HG03571 (cell line): ENCODE measurements around the gene RTP5.

Source experiments
- ATAC-seq: cut with Tn5 transposase; IDR thresholded peaks from one replicate; pipeline ENCODE4 v1.9.1; 2021; ENCODE audit not compliant: unreplicated experiment

The RTP5 gene

DNA sequence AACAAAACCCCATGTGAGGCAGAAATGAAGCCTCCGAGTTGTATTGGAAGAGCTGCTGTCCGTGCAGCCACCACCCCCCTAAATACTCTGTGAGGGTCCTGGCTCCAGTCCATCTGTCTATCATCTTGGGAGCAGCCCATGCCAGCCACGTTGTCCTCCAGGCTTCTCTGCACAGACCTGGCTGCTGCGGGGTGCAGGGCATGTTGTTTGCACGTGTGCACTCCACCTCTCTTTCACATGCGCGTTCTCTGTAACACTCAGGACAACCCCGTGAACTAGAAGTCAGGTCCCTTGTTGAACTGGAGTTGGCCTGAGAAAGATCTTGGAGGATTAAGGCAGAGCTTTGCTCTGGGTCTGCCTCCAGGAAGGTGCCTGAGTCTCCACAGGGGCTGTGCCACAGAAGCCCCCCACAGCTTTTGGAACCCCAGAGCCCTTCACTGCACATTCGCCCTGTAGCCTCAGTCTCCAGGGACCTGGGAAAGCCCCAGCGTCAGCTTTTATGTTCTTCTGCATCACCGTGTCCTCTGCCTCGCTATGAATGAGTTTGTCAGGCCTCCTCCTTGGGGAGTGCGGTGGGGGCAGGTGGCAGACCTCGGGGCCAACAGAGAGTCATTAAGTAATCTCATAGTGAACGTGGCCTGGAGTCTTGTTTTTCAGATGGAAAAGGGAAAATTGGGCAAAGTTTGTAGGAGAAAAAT is 16.6 kb downstream of the RTP5 start:
- no peak for ATAC-seq

DNA sequence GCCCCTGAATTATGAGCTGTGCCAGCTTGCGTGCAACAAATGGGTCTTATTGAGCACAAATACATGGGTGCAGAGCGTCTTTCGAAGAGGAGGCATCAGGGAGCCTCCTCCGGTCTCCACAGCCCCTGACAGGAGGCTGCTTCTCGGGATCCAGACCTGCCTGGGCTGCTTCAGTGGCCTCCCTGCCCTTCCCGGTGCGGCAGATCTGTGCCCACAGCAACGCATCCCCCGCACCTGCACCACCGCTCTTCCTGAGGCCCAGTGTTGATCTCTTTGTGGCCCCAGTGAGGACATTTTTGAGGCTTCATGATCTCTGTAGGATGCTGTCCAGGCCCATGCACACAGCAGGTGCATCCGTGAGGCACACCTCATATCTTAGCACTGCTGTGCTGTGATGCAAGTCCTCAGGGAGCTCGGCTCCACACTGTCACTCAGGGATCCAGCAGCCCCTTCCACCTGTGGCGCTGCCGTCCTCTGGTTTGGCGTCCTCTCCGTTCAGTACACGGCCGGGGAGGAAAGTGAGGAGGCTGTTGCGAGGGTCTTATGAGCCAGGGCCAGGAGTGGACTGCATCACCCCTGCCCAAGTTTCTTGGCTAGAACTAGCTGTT is 17.4 kb downstream of the RTP5 start:
- ATAC-seq = no peak

DNA sequence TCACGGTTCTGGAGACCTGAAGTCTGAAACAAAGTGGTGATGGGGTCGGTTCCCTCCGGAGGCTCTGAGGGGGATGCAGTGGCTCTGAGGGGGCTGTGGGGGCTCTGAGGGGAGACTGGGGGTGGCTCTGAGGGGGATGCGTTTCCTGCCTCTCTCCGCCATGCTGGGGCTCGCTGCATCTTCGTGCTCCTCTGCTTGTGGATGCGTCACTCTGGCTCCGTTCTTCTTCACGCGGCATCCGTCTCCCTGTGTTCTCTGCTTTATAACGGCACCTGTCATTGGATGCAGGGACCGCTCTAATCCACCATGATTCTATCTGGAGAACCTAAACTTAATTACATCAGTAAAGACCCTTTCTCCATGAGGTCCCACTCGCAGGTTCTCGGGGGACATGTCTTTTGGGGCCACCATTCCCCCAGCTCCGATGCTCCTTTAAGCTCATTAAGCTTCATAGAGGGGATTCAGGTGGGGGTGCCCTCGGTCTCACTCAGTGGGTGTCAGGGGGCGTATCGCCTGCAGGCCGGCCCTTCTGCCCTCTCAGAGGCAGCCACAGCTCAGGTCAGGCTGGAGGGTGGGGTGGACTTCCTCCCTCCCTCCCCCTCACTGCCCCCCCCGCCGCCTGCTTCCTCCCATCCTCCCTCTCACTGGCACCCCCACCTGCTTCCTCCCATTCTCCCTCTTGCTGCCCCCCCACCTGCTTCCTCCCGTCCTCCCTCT is 18.4 kb downstream of the RTP5 start:
- ATAC-seq = no peak

DNA sequence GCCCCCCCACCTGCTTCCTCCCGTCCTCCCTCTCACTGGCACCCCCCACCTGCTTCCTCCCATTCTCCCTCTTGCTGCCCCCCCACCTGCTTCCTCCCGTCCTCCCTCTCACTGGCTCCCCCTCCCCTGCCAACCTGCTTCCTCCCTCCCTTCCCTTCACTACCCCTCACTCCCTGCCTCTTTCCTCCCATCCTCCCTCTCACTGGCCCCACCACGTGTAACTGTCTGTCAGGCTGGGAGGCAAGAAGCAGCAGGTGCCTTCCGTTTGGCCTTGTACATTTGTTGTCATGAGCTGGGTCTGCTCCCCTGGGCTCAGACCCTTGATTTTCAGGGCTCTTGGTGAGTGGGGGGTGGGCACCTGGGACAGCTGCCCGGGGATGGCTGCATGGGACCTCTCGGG is 19.1 kb downstream of the RTP5 start:
- no peak for ATAC-seq

DNA sequence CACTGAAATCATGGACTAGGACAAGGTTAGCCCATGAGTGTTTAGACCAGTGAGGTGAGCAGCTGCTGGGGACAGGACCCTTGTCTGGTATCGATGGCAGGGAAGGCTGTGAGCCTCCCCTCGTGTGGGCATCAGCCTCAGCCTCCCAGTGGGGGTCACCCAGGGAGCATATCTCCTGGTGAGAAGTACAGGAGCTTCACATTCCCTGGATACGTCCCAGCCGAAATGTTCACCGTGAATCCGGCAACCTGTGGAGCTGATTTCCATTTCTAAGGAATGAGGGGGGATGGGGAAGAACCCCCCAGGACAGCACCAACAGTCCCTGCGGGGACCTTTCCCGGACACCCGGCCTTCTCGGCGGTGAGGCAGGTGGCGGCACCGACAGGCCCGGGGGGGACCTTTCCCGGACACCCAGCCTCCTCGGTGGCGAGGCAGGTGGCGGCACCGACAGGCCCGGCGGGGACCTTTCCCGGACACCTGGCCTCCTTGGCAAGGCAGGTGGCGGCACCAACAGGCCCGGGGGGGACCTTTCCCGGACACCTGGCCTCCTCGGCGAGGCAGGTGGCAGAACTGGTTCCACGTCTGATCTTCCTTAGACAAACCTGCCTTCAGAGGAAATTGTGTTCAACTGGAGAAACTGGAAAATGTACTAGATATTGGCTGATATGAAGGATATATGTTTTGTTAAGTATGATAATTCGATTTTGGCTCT is 21.2 kb downstream of the RTP5 start:
- no peak for ATAC-seq

DNA sequence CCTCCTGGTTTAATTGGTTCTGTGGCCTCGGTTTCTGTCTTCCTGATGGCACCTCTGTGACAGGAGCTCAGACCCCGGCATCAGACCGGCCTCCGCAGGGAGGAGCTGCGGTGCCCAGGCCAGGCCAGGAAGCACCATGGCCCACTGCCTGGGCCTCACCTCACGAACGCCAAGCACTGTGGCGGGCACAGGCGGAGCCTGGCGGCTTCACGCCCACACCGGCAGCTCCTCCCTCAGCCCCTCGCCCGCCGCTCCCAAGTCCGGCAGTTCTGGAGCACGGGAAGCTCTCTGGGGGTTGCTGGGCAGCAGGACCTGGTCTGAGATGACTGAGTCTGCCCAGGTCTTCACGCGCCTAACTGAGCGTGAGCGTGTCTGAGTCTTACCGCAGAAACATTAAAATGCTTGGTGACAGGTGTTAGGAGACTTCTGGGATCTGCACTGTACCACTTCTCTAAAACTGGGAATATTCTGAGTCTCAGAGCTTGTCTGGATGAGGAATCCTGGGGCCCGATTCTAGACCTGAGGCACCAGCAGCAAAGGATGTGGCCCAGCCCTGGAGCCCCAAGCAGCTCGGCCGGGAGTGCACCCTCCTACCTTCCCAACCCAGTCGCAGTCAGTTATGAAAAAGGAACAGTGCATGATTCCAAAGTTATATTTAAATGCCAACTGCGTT is 21.9 kb downstream of the RTP5 start:
- ATAC-seq = no peak

DNA sequence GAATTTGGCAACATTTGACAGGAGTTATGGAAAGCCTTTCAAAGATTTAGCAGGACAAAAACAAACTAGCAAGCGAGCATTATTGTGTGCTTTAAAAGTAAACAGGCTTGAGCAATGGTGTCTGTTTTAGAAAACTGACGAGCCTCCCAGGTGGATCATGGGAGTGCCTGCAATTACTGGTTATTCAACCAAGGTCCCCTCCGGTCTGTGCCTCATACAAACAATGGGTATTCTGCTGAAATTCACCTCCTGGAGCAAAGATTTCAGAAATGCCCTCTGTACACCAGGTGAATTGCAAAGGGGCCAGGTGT is 22.4 kb downstream of the RTP5 start:
- ATAC-seq = no peak

DNA sequence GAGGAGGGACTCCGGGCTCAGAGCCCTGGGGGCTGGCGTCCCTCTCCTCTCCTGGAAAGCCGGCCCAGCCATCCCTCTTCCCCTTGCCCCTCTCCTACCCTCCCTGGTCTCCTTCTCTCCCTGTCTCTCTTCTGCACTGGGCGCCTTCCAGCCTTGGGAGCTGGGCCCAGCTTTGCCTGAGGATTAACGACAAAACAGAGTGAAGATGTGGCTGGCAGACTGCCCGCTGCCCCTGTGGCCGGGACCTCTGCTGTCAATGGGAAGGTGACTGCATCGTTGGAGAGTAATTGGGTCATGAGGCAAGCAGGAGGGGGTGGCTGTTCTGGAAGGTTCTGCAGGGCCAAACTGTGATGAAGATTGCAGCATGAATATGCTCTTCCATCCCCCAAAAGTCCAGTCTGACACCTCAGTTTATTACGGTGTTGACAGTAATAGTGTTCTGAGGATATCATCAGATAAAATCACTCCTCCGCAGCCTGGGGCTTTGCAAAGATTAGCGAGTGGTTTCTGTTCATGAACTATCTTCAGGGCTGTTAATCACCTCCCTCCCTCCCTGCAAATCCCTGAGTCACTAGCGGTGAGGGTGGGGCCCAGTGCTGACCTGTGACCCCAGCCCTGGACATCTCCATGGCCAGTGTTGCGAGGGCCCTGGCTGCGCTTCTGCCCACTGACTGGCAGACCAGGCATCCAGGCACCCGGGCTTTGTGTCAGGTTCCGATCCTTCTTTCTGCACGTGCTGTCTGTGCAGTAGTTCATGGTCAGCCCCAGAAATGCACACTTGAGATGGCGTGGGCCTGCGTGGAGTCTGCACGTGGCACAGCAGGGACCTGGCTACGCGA is 23.0 kb downstream of the RTP5 start:
- ATAC-seq = no peak

DNA sequence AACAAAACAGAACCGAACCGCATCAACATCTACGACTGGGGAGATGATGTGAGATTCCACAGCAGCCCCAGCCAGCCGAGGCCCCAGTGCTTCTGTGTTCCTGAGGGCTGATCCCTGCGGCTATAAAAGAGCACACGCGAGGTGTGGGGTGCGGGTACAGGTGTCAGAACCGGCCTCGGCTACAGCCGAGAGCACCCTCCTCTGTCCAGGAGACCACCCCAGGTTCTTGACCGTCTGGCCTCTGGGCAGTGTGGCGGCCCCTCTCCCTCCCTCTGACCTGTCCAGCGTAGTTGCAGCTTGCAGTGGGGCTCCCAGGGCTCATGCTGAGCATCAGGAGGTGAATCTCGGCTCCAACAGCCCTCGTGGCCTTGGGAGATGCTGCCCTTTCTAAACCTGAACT is 23.7 kb downstream of the RTP5 start:
- no peak for ATAC-seq

DNA sequence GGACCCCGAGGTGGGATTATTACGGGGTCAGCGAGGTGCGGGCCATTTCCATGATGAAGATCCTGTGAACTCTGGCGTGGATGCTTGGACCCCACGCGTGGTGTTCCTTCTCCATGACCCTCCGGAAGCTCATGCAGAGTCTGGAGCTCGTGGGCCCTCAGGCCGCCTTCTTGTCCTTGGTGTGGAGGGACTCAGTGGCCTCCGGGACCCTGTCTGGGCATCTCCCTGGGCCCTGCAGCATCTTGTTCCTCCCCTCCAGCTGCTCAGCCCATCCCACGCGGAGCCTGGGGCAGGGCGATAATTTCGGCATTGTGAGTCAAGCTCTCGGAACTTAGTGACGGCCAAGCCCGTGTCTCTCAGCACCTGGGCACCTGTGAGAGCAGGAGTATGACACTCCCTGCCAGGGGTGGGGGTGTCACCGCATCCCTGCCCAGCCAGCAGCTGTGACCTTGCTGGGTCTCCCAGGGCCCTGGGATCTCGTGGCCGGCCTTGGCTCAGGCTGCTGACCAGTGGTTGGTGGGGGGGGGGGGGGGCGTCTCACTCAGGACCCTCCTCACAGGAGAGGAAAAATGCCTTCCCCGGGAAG is 24.6 kb downstream of the RTP5 start:
- ATAC-seq = no peak

DNA sequence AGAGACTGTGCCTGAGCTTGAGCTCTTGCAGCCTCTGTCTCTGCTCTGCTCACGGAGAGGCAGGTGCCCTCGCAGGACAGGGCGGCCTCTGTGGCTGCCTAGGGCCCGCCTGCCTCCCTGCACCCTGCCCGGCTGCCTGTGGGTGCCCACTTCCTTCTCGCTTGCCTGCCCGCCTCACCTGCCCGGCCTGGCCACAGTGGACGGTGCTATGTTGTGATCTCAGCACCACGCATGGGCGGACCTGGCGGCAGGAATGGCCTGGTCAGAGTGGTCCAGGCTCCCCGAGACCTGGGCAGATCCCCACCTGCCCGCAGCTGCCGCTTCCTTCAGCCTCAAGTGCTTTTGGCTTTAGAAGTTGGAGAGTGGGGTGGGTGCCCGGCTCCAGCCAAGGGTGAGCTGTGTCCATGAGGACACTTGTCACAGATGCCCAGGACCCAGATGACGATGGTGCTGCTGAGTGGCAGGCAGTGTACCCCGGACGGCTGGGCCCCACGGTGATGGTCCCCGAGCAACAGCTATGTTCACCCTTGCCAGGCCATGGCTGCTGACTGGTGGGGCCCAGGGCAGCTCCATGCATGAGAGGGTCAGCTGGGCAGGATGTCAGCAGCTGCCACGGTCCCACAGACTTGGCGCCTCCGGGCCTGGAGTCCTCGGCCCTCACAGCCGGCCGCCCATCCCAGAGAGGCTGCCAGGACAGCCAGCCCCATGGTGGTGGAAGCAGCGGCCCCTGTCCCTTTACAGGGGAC is 25.3 kb downstream of the RTP5 start:
- ATAC-seq = no peak

DNA sequence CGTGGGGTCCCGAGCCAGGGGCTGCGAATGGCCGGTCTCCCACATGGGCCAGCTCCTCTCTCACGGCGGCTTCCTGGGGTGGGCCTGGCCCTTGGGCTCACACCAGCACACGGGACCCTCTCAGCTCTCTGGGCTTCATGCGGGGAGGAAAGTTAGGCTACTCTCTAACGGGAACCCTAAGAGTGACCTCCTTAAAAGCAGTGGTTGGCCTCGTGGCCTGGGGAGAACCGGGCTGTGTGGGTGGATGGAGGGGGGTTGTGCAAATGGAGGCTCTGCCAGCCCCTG is 25.8 kb downstream of the RTP5 start:
- no peak for ATAC-seq

DNA sequence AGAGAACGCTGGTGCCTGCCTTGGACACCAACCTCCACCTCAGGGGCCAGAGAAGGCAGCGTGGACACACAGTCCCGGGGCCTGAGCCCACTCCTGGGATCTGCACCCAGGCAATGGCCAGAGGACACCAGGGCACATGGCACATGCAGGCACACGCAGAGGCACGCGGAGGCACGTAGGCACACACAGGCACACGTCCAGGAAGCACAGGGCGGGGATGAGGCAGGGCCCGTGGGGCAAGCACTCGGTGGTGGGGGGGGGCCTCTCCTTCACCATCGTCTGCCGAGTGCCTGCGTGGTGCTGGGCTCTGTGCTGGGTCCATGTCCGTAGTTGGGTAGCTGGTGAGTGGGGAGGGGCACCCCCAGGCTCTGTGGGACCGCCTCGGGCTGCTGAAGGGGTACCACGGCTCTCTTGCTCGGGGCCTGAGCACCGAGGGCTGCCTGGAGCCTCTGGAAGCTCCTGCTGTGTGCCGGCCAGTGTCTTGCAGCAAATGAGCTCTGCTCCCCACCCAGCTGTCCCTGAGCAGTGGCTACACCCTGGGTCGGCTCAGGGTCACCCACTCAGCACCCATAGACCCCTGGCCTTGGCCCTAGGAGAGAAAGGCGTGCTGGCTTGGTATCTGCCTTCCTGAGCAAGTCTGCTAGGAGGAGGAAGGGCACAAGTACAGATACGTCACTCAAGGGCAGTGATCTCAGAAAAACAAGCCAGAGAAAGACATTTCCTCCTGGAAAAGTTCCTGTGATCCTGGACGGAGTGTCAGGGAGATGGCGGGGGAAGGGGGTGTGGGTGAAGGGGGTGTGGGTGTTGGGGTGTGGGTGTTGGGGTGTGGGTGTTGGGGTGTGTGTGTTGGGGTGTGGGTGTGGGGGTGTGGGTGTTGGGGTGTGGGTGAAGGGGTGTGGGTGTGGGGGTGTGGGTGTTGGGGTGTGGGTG is 26.4 kb downstream of the RTP5 start:
- ATAC-seq = no peak

DNA sequence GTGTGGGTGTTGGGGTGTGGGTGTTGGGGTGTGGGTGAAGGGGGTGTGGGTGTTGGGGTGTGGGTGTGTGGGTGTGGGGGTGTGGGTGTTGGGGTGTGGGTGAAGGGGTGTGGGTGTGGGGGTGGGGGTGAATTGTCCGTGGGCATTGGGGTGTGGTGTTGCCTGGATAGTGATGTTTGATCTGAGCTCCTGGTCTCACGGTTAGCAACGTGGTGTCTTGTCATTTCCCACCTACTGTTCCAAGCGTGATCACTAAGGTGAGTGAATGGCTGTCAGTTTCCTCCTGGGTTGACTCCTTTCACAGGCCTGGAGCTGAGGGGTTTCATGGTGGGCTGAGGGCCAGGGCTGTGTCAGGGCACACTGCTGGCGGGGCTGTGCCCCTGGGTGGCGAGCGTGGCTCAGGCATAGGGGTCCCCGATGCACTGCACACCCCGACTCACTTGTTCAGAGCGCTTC is 27.2 kb downstream of the RTP5 start:
- no peak for ATAC-seq

DNA sequence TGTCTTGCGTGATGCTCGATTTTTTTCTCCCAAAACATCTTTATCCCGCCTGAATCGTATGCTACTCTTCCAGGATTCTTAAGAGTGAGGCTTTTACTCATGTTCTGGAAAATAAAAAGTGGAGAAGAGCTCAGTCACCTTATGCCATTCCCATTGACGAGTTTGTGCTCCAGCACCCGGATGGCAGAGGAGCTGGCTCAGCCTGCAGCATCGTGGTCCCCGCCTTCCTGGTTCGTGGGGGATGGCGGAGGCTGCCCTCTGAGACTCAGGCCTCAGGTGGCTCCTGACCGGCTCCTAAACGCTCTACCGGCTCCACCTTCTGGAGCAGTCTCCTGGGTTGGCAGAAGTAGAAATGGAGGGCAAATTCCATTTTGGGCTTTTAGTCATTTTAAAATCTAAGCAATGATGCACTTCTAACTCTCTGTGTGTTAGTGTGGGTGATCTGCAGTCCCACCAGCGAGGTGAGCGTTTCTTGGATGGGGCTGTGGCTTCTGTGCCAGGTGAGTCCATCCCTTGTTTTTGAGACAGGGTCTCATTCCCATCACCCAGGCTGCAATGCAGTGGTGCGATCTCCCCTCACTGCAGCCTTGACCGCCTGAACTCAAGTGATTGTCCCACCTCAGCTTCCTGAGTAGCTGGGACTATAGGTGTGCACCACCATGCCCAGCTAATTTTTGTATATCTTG is 27.8 kb downstream of the RTP5 start:
- no peak for ATAC-seq

DNA sequence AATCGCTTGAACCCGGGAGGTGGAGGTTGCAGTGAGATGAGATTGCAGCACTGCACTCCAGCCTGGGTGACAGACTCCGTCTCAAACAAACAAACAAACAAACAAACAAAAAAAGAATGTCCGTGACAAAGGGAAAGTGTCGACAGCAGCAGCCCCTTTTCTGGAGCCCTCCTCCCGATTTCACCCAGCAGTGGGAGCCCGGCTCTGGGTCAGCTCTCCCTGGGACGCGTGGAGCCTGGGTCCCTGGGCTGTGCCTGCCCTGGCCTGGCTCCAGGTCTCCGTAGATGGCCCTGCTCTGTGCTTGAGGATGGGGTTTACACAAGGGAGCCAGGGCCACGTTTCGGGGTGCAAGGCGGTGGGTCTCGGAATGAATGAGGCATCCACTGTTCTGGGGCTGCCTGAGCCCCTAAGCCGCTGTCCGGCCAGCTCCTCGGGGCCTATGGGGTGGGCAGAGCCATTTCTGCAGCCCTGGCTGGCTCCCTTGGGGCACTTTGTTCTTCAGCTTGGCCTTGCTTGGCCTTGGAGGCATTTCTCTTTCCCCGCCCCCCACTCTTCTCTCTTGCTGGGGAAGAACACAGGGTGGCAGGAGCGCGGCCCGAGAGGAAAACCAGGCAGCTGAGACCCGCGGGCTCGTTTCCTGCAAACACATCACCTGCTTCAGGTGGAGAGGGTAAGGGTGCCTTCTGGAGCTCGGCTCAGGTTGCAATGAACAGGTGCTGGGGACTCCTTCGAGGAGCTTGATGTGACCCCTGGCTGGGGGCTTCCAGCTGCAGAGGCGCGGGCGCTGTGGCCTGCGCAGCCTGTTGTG is 29.1 kb downstream of the RTP5 start:
- ATAC-seq = no peak
